Activated T-cell treated with anti-CD3 and anti-CD28 coated beads, Interleukin-2, amount 50 U/mL, for 24 hours (primary cell): ENCODE results near the gene SSBP1.

Experiments used
- DNase-seq: peaks from one replicate; pipeline ENCODE4 v3.0.0-alpha.2; 2020
- H3K27ac Mint-ChIP-seq: 2 replicates; pipeline ENCODE4 v1.8.0; 2020; ENCODE audit warnings: mild to moderate bottlenecking, mixed read lengths
- H3K27me3 Mint-ChIP-seq: 2 replicates; pipeline ENCODE4 v1.8.0; 2020; ENCODE audit warnings: mixed read lengths
- H3K36me3 Mint-ChIP-seq: 2 replicates; pipeline ENCODE4 v1.8.0; 2020; ENCODE audit warnings: low read depth, mixed read lengths
- H3K4me1 Mint-ChIP-seq: 2 replicates; pipeline ENCODE4 v1.8.0; 2020; ENCODE audit warnings: low read depth, mixed read lengths
- H3K4me3 Mint-ChIP-seq: 2 replicates; pipeline ENCODE4 v1.8.0; 2020; ENCODE audit warnings: mild to moderate bottlenecking, moderate library complexity, mixed read lengths
- H3K9me3 Mint-ChIP-seq: 2 replicates; pipeline ENCODE4 v1.8.0; 2020; ENCODE audit warnings: mixed read lengths

The SSBP1 gene

DNA sequence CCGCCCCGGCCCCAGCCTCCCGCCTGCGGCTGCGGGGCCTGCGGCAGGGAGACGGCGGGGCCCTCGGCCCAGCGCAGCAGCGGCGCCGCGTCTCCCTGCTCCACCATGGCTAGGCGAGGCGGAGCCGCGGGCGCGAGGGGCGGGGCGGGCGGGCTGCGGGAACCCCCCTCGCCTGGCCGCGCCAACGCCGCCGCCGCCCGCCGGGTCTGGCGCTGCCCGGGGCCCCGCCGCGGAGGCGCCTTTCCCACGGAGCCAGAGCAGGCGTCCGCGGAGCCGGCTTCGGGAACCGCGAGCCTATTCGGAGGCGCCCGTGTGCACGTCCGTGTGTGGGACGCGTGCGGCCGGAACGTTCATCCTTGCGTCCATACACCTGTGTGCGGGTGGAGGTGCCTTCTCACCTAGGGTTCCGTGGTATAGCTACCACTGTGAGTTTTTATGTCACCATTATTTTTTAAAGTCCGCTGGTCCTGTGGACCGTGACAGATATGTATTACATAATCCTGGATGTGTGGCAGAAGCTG lies 36.1 kb upstream of the SSBP1 start, which contains the start of gene DENND11:
Gene DENND11 (minus strand): TSS at position 120 of the 521 bp plus-strand sequence. CDS start 13 bp downstream, at position 107.
- no peaks in the 10 kb centered on the region for H3K36me3 Mint-ChIP-seq
- peak; percentile 74 for DNase-seq
- peak within 1 kb of the TSS; percentile 77 for H3K27ac Mint-ChIP-seq
- peak within 1 kb of the TSS; percentile 83 for H3K4me3 Mint-ChIP-seq
- H3K27me3 Mint-ChIP-seq: no peaks in the 10 kb centered on the region
- H3K4me1 Mint-ChIP-seq: peaks cover 44% of the 10 kb centered on the region
- H3K9me3 Mint-ChIP-seq: no peaks in the 10 kb centered on the region

DNA sequence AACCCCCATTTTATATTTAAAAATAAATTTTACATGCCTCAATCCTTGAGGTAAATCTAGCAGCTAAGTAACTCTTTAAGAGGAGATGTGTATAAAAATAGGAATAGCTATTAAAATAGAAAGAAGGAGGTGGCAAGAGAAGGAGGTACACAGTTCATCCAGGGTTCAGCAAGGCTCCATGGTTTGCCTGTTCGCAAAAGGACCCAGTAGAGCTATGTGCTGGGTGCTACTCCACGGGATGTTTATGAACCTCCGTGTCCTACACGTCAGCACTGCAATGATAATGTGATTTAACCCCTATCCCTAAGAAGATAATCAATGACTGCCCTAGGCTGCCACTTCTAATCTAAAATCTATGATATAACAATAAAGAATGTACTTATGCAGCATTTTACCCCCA lies 35.3 kb upstream of the SSBP1 start:
- Mint-ChIP-seq H3K27ac (no peak overlapping the region), H3K4me3 (peak overlapping the region; percentile 77), H3K4me1 (peaks cover 36% of the 10 kb centered on the region), H3K36me3 (no peaks in the 10 kb centered on the region), H3K27me3 (no peaks in the 10 kb centered on the region), H3K9me3 (no peaks in the 10 kb centered on the region)
- no peak for DNase-seq

DNA sequence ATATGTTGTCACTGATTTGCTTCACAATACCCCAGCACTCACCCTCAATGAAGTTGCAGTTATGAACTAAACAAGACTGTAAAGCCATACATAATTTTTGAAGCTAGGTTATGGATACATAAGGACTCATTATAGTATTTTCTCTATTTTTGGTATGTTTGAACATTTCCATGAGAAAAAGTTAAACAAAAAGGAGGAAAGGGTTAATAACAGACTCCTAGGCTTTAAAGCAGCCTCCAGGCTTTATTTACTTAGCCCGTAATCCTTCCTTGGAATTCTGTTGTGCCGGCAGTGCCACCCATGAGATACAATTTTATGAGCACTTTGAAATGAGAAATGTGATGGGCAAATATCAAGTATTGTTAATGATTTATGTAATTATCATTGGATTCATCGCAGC lies 34.0 kb upstream of the SSBP1 start:
- Mint-ChIP-seq H3K27me3 (no peaks in the 10 kb centered on the region), H3K4me3 (no peak overlapping the region), H3K36me3 (no peaks in the 10 kb centered on the region), H3K9me3 (no peaks in the 10 kb centered on the region), H3K4me1 (peaks cover 24% of the 10 kb centered on the region), H3K27ac (no peak overlapping the region)
- DNase-seq: no peak

DNA sequence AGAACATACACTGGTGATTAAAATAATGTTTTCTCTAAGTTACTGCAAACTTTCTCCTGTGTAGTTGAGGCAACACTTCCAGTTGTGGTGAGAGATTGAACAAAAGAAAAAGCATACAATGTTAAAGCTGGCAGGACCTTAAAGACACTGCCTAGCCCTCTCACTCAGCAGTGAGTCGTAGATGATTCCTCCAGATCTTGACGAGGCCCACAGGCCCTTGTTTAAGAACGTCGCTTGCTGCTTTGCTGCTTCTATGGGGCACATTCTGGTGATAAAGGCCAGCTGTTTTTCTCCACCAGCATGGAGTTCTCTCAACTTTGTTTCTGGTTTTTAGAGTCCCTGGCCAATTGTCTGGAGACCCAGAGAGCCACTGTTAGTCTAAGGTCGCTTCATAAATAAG lies 33.4 kb upstream of the SSBP1 start:
- H3K27ac Mint-ChIP-seq: no peak overlapping the region

DNA sequence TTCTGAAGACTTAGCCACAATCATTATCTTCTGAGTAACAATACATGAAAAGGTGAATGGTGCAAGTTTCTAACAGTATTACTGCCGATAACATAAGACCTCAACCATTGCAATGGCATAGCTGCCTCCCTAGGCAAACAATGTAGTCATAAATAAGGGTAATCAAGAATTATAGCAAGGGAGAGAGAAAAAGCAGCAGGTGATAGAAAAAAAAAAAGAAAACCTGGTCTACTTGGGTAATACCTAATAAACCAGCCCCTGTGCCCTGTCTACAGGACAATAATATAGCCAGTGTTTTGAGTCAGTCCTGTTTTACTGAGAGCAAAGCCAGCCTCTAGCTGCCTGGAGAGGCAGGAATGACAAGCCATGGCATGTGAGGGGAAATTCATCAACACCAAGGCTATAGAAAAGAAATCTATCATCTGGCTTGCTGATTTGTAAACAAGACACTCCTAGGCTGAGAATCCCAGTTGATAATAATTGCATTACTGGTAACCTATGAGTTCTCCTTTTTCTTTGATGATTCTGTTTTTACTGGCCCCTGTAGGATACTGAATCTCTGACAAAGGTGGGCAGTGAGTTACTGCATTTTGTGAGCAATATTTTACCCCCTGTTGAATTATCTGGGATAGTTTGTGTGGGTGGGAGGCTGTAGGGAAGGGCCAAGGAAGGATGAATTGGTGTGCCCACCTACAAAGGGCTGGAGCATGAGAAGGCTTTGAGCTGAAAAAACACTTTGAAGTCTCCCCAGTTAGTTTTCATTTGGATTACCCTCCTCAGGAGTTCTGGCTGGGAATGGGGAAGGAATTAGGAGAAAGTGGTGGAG lies 31.7 kb upstream of the SSBP1 start:
- H3K9me3 Mint-ChIP-seq: no peaks in the 10 kb centered on the region
- no peaks in the 10 kb centered on the region for H3K27me3 Mint-ChIP-seq
- H3K4me1 Mint-ChIP-seq: peaks cover 5% of the 10 kb centered on the region
- DNase-seq: no peak
- no peak overlapping the region for H3K27ac Mint-ChIP-seq
- no peak overlapping the region for H3K4me3 Mint-ChIP-seq
- H3K36me3 Mint-ChIP-seq: no peaks in the 10 kb centered on the region

More for the DNA sequence above, 33.4 kb upstream of the SSBP1 start:
- no peak overlapping the region for H3K4me3 Mint-ChIP-seq
- H3K27me3 Mint-ChIP-seq: no peaks in the 10 kb centered on the region
- no peaks in the 10 kb centered on the region for H3K9me3 Mint-ChIP-seq
- no peaks in the 10 kb centered on the region for H3K36me3 Mint-ChIP-seq
- DNase-seq: no peak
- H3K4me1 Mint-ChIP-seq: peaks cover 19% of the 10 kb centered on the region

DNA sequence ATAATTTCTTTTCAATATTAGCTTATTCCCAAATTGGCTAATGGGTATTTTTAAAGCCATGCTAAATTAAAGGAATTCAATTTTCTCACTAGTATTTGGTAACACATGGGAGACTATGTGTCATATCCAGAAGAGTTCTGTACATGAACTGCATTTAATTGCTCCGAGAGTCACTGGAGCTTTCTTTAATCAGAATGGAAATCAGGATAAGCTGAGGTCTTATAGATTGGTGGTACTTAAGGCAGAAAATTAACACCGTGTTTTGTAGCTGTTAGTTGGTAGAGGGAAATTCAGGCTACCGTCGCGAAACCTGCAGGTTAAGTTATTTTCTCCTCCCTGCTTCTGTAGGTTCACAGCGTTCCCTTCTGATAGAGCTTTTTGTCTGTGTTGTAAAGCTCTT lies 29.8 kb upstream of the SSBP1 start, which contains the start of gene WEE2:
Gene WEE2 (plus strand): TSS at position 3 of the 400 bp plus-strand sequence. CDS start 406 bp downstream, outside the sequence.
- DNase-seq: no peak
- no peak within 1 kb of the TSS for H3K4me3 Mint-ChIP-seq
- no peaks in the 10 kb centered on the region for H3K9me3 Mint-ChIP-seq
- peaks cover 5% of the 10 kb centered on the region for H3K4me1 Mint-ChIP-seq
- no peaks in the 10 kb centered on the region for H3K27me3 Mint-ChIP-seq
- no peaks in the 10 kb centered on the region for H3K36me3 Mint-ChIP-seq
- H3K27ac Mint-ChIP-seq: no peak within 1 kb of the TSS

DNA sequence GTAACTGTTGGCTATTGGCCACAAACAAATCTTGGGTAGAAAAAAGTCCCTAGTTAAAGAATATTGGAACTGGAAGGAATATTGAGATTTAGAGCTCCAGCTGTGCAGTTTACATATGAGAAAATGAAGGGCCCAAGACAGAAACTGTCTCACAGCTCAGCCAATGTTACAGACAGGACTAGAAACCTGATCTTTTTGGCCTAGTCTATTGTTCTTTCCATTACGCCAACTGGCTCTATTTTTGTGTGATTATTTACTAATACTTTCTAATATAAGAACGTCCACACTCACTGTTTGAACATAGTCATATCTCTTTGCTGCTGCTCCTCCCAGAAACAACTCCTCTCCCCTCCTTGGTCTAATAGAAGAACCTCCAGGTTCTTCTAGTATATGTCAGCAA lies 28.8 kb upstream of the SSBP1 start:
- no peak for DNase-seq
- no peak overlapping the region for H3K27ac Mint-ChIP-seq
- H3K9me3 Mint-ChIP-seq: no peaks in the 10 kb centered on the region
- no peak overlapping the region for H3K4me3 Mint-ChIP-seq
- H3K36me3 Mint-ChIP-seq: no peaks in the 10 kb centered on the region
- no peaks in the 10 kb centered on the region for H3K27me3 Mint-ChIP-seq
- H3K4me1 Mint-ChIP-seq: peaks cover 5% of the 10 kb centered on the region

DNA sequence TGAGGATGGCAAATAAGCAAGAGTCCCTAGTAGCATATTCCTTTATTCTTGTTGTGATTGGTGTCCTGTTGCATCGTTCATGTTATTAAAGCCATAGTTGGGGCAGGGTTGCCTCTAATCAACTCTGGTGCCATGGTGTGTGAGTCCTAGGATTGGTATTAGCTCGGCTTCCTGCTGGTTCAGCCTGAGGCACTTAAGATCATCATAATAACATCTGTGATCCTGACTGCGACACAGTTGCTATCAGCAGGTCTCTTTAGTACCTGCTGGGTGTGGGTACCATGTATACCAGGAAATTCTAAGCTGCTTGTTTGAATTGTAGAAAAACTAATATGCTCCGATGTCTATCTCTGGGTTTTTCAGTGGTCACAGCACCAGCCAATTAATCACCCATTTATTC lies 28.4 kb upstream of the SSBP1 start:
- Mint-ChIP-seq H3K27me3 (no peaks in the 10 kb centered on the region), H3K36me3 (no peaks in the 10 kb centered on the region), H3K9me3 (no peaks in the 10 kb centered on the region), H3K4me3 (no peak overlapping the region), H3K4me1 (peaks cover 5% of the 10 kb centered on the region), H3K27ac (no peak overlapping the region)
- no peak for DNase-seq

DNA sequence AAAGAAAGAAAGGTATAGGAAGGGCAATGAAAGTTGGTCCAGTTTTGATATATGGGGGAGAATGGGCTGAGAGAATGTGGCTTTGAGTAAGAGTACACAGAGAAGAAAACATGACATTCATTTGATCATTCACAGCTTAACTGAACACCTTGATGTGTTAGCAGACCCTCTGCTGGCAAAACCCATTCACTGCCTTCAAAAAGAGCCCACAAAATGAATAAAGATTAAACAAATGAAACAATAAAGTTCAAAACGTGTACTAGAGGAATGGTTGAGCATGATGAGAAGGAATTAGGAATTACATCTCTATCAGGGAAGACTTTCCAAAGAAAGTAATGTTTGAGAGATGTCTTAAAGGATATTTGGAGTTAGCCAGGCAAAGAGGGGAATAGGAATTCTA lies 27.9 kb upstream of the SSBP1 start:
- DNase-seq: no peak
- Mint-ChIP-seq H3K9me3 (no peaks in the 10 kb centered on the region), H3K27ac (no peak overlapping the region), H3K27me3 (no peaks in the 10 kb centered on the region), H3K4me3 (no peak overlapping the region), H3K36me3 (no peaks in the 10 kb centered on the region), H3K4me1 (peaks cover 5% of the 10 kb centered on the region)

DNA sequence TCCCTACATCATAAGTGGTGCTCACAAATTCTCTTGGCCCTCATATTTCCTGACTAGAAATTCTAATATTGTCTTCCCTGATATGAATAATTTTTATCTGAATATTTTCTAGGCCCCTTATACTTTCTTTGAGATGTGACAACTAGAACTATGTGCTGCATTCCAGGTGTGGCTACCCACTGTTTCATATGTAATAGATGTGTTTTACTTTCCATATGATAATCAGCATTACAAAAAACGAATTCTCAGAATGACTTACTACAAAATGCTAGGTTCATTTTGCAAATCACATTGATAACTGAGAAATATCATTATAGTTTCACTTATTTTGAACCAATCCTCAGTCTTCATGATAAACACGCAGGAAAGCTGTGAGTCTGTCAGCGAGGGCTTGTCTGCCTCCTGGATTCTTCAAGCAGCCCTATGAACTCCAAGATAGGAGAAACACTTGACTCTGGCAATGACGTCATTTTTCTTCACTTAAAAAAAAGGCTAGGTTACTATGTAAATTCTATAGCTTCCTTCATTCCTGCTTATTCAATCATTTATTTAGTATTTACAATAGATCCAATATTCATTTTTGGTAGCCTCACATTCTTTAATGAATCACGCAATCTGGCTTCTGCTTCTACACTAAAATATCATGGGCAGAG lies 25.4 kb upstream of the SSBP1 start:
- H3K4me3 Mint-ChIP-seq: no peak overlapping the region
- no peak for DNase-seq
- no peaks in the 10 kb centered on the region for H3K9me3 Mint-ChIP-seq
- peaks cover 4% of the 10 kb centered on the region for H3K4me1 Mint-ChIP-seq
- H3K27ac Mint-ChIP-seq: no peak overlapping the region
- no peaks in the 10 kb centered on the region for H3K36me3 Mint-ChIP-seq
- no peaks in the 10 kb centered on the region for H3K27me3 Mint-ChIP-seq

DNA sequence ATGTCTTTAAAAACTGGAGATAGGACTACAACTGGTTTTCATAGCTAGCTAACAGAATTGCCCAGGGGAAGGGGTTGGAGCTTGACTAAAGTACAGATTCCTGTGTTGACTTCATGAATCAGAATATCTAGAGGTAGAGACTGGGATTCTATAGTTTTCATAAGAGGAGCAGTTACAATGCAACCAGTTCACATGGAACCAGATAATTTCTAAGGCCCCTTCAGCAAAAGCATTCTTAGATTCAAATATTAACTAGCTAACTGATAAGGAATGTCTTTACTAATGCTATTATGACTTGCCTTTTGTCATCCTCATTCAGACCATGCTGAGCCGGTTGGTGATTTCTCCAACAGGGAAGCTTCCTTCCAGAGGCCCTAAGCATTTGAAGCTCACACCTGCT lies 24.3 kb upstream of the SSBP1 start:
- H3K4me1 Mint-ChIP-seq: peaks cover 4% of the 10 kb centered on the region
- H3K27me3 Mint-ChIP-seq: no peaks in the 10 kb centered on the region
- no peaks in the 10 kb centered on the region for H3K9me3 Mint-ChIP-seq
- H3K36me3 Mint-ChIP-seq: no peaks in the 10 kb centered on the region
- H3K27ac Mint-ChIP-seq: no peak overlapping the region
- H3K4me3 Mint-ChIP-seq: no peak overlapping the region
- DNase-seq: no peak

DNA sequence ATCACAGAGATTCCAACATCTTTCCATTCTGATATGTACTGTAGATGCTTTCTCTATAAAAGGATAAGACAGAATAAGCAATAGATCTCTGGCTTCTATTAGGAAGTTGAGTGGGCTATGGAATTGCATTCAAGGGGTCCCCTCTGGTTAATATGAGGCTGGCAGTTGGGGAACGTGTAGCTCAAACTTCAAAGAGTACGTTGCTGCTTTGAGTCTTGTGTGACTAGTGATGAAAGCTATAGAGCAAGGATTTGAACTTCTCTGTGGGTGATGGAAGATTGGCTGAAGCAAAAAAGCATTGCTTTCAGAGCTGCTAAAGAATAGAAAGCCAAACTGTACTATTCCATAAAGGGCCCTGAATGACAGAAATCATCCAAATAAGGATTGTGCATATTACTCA lies 23.6 kb upstream of the SSBP1 start:
- no peaks in the 10 kb centered on the region for H3K9me3 Mint-ChIP-seq
- H3K27ac Mint-ChIP-seq: no peak overlapping the region
- DNase-seq: no peak
- H3K36me3 Mint-ChIP-seq: no peaks in the 10 kb centered on the region
- no peak overlapping the region for H3K4me3 Mint-ChIP-seq
- peaks cover 4% of the 10 kb centered on the region for H3K4me1 Mint-ChIP-seq
- no peaks in the 10 kb centered on the region for H3K27me3 Mint-ChIP-seq

DNA sequence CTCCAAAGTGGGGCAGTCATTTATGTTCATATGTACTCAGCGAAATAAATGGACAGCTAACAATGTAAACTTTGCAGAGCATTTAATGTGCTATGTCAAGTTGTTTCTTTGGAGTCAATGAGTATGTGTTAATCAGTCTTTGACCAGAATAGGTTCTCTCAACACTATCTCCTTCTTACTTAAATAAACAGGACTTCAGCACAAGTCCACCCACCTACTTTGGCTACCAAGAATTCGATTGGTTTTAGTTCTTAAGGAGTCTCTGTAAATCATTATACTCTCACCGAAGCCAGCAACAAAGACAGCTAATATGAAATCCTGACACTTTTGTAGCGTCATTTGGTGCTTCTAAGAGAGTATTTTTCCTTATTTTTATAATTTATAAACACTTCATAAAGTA lies 23.1 kb upstream of the SSBP1 start:
- Mint-ChIP-seq H3K36me3 (no peaks in the 10 kb centered on the region), H3K4me3 (no peak overlapping the region), H3K4me1 (peaks cover 4% of the 10 kb centered on the region), H3K27ac (no peak overlapping the region), H3K27me3 (no peaks in the 10 kb centered on the region), H3K9me3 (no peaks in the 10 kb centered on the region)
- no peak for DNase-seq

DNA sequence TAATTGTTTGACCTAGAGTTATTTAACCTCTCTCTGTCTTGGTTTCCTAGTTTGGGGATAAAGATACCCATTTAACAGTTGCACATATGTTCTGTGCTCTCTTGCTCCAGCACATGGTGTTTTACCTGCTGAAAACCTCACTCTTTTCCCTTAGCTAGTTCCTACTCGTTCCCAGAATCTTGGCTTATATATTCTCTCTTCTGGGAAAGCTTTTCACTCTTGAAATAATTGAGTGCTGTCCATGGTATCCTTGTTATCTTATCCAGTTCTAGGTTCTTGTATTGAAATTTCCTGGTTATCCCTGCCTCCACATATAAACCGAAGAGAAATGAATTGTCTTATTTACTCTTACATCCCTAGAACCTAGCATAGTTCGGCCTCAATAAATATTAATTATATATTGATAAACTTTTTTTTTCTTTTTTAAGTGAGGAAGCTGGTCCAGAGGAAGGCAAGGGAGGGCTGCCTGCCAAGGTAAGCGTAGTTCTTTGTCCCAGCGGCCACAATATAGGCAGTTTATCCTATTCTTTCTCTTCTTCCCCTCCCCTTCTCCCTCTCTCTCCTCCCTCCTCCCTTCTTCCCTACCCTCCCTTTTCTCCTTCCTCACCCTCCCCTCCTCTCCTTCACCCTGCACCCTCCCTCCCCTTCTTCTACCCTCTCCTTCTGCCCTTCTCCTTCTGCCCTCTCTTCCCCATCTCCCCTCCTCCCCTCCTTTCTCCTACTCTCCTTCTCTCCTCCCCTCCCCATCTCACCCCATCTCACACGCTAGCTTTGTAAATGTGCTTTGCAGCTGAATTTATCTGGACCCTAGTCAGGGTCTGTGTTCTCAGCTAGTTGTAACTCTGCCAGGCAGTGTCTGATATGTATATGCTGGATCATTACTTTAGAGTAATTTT lies 22.1 kb upstream of the SSBP1 start:
- no peak overlapping the region for H3K4me3 Mint-ChIP-seq
- H3K4me1 Mint-ChIP-seq: peaks cover 4% of the 10 kb centered on the region
- no peak overlapping the region for H3K27ac Mint-ChIP-seq
- no peaks in the 10 kb centered on the region for H3K27me3 Mint-ChIP-seq
- H3K36me3 Mint-ChIP-seq: no peaks in the 10 kb centered on the region
- H3K9me3 Mint-ChIP-seq: no peaks in the 10 kb centered on the region
- DNase-seq: no peak
